ENCODE results near the gene METTL15. TPM values are rescaled to one million over a fixed set of nuclear protein-coding genes. Genes with fewer than 3 reads are reported as not detected.
"Not testable (repeated sequence)": the region's sequence is repeated elsewhere in the genome, so short reads cannot be mapped to it uniquely, and the experiment has no call there.

METTL15 gene
- total RNA-seq, 2 experiments from 2014 or later: 12.3 to 12.4 TPM

- no peaks in the 10 kb centered on the region for H3K9me3 Mint-ChIP-seq
- H3K27ac Mint-ChIP-seq: no peak overlapping the region
- no peak for DNase-seq
- ChIA-PET CTCF (no interaction called here), POLR2A (no interaction called here)
- H3K27me3 Mint-ChIP-seq: no peaks in the 10 kb centered on the region
- H3K4me3 Mint-ChIP-seq: no peak overlapping the region
- H3K36me3 Mint-ChIP-seq (ENCODE audit: low read depth): peaks cover 42% of the 10 kb centered on the region
- H3K4me1 Mint-ChIP-seq: peaks cover 25% of the 10 kb centered on the region
Observed at GRCh38 chr11:28099715-28100114, 8.5 kb upstream of the METTL15 start.

GRCh38 chr11:28100665-28101064 lies 7.5 kb upstream of the METTL15 start:
- peaks cover 37% of the 10 kb centered on the region for H3K36me3 Mint-ChIP-seq (ENCODE audit: low read depth)
- no peak overlapping the region for H3K4me3 Mint-ChIP-seq
- POLR2A ChIA-PET: no interaction called here
- no peak overlapping the region for H3K27ac Mint-ChIP-seq
- no peaks in the 10 kb centered on the region for H3K27me3 Mint-ChIP-seq
- DNase-seq: no peak
- CTCF ChIA-PET: no interaction called here
- no peaks in the 10 kb centered on the region for H3K9me3 Mint-ChIP-seq
- peaks cover 30% of the 10 kb centered on the region for H3K4me1 Mint-ChIP-seq

DNA sequence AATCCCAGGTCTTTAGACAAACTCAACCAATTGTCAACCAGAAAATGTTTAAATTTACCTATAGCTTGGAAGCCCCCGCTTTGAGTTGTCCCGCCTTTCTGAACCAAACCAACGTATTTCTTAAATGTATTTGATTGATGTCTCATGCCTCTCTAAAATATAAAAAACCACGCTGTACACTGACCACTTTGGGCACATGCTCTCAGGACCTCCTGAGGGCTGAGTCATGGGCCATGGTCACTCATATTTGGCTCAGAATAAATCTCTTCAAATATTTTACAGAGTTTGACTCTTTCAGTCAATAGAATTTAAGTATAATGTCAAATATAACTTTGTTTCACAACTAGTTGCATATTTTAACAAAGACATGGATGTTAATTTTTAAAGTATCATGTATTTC lies 5.9 kb upstream of the METTL15 start:
- H3K9me3 Mint-ChIP-seq, H3K27me3 Mint-ChIP-seq, H3K27ac Mint-ChIP-seq, H3K4me3 Mint-ChIP-seq, POLR2A ChIA-PET, DNase-seq, CTCF ChIA-PET: not testable (repeated sequence)
- H3K36me3 Mint-ChIP-seq (ENCODE audit: low read depth): peaks cover 29% of the 10 kb centered on the region
- H3K4me1 Mint-ChIP-seq: peaks cover 34% of the 10 kb centered on the region

GRCh38 chr11:28104425-28104824 lies 3.8 kb upstream of the METTL15 start:
- no peak for DNase-seq
- Mint-ChIP-seq H3K4me3 (no peak overlapping the region), H3K27ac (no peak overlapping the region), H3K9me3 (no peaks in the 10 kb centered on the region), H3K4me1 (peaks cover 44% of the 10 kb centered on the region), H3K27me3 (no peaks in the 10 kb centered on the region), H3K36me3 (ENCODE audit: low read depth) (peaks cover 26% of the 10 kb centered on the region)
- CTCF ChIA-PET: no interaction called here
- POLR2A ChIA-PET: no interaction called here

DNA sequence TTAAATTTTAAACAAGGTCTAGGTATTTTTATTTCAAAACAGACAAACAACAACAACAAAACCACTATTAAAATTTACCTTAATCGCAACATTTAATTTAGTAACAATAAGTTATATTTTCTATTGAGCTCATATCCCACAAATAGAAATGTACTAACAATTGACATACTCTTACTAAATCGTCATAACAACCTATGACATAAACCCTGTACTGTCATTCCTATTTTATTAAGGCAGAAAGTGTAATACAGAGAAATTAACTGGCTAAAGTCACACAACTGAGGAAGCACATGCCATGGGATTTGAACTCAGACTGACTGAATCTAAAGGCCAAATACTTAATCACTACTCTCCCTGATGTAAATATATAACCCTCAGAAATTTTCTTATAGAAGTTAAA lies 3.2 kb upstream of the METTL15 start:
- Mint-ChIP-seq H3K27me3 (no peaks in the 10 kb centered on the region), H3K4me1 (peaks cover 45% of the 10 kb centered on the region), H3K4me3 (no peak overlapping the region), H3K36me3 (ENCODE audit: low read depth) (peaks cover 26% of the 10 kb centered on the region), H3K9me3 (no peaks in the 10 kb centered on the region), H3K27ac (no peak overlapping the region)
- POLR2A ChIA-PET: no interaction called here
- DNase-seq: no peak
- CTCF ChIA-PET: no interaction called here

- Mint-ChIP-seq H3K4me3 (peak overlapping the region; percentile 98), H3K27me3 (no peaks in the 10 kb centered on the region), H3K9me3 (no peaks in the 10 kb centered on the region), H3K36me3 (ENCODE audit: low read depth) (peaks cover 27% of the 10 kb centered on the region), H3K27ac (peak overlapping the region; percentile 77), H3K4me1 (peaks cover 50% of the 10 kb centered on the region)
- no peak for DNase-seq
- CTCF ChIA-PET: interaction anchor here (0.7 kb wide), 1 partner anchor 303 kb away, joined by 3 read pairs; no protein-coding TSS in a partner anchor
- POLR2A ChIA-PET: interaction anchor here (0.6 kb wide), 1 partner anchor 133 kb away, joined by 3 read pairs; no protein-coding TSS in a partner anchor
Observed at GRCh38 chr11:28105869-28106268, 2.3 kb upstream of the METTL15 start.

DNA sequence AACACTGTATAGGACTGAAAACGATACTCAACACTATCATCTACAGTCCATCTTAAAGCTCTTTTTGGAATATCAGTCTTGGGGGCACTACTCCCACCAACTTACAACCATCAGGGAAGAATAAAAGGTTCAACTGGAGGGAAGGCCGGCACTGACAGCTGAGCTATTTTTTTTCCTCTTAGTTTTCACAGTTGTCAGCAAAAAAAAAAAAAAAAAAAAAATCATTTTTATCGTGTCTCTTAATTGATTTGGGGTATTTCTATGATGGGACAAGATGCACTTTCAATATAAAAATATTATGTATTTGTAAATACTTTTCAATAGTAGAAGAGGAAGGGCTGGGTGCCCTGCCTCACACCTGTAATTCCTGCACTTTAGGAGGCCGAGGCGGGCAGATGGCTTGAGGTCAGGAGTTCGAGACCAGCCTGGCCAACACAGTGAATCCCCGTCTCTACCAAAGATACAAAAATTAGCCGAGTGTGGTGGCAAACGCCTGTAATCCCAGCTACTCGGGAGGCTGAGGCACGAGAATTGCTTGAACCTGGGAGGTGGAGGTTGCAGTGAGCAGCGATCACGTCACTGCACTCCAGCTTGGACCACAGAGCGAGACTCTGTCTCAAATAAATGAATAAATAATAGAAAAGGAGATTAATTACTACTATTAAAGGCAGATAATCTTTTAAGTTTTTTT lies 1.7 kb upstream of the METTL15 start:
- Mint-ChIP-seq H3K27me3 (no peaks in the 10 kb centered on the region), H3K9me3 (no peaks in the 10 kb centered on the region), H3K4me1 (peaks cover 56% of the 10 kb centered on the region), H3K27ac (peak overlapping the region; percentile 77), H3K36me3 (ENCODE audit: low read depth) (peaks cover 27% of the 10 kb centered on the region), H3K4me3 (peak overlapping the region; percentile 98)
- CTCF ChIA-PET: interaction anchor here (0.7 kb wide), 1 partner anchor 304 kb away, joined by 3 read pairs; no protein-coding TSS in a partner anchor
- no peak for DNase-seq
- POLR2A ChIA-PET: interaction anchor here (0.6 to 2.6 kb wide), 6 partner anchors 9 to 133 kb away, joined by 3 to 14 read pairs (median 5); no protein-coding TSS in a partner anchor

GRCh38 chr11:28107191-28107749 lies 918 bp upstream of the METTL15 start:
- H3K4me1 Mint-ChIP-seq: peaks cover 62% of the 10 kb centered on the region
- H3K4me3 Mint-ChIP-seq: peak overlapping the region; percentile 98
- H3K27me3 Mint-ChIP-seq: no peaks in the 10 kb centered on the region
- peaks cover 29% of the 10 kb centered on the region for H3K36me3 Mint-ChIP-seq (ENCODE audit: low read depth)
- H3K27ac Mint-ChIP-seq: peak overlapping the region; percentile 98
- CTCF ChIA-PET: interaction anchor here (0.6 kb wide), 1 partner anchor 31 kb away, joined by 3 read pairs; no protein-coding TSS in a partner anchor
- POLR2A ChIA-PET: interaction anchor here (1.0 to 2.6 kb wide), 12 partner anchors 10 to 602 kb away, joined by 3 to 14 read pairs (median 4); no protein-coding TSS in a partner anchor
- no peaks in the 10 kb centered on the region for H3K9me3 Mint-ChIP-seq
- peak; percentile 23 for DNase-seq

DNA sequence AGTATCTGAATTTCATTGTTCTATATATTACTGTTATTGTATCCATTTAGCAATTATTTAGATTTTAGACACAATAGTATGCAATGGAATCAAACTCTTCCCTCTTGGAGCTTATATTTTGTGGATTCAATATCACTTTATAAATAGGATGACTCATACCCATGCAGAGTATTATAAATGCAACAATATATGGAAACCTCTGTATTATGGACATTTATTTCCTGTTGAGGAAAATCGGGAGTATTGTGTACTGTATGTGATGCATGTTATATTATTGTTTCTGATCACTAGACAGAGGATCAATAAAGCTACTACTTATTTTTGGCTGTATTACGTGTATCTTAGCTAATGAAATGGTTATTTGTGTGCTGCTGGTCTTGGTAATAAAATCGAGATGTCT lies 770 bp downstream of the METTL15 start:
- H3K27ac Mint-ChIP-seq: peak overlapping the region; percentile 80
- peaks cover 59% of the 10 kb centered on the region for H3K4me1 Mint-ChIP-seq
- POLR2A ChIA-PET: interaction anchor here (2.6 kb wide), 1 partner anchor 12 kb away, joined by 14 read pairs; no protein-coding TSS in a partner anchor
- peaks cover 30% of the 10 kb centered on the region for H3K36me3 Mint-ChIP-seq (ENCODE audit: low read depth)
- H3K4me3 Mint-ChIP-seq: peak overlapping the region; percentile 98
- H3K27me3 Mint-ChIP-seq: no peaks in the 10 kb centered on the region
- no peak for DNase-seq
- H3K9me3 Mint-ChIP-seq: no peaks in the 10 kb centered on the region
- CTCF ChIA-PET: no interaction called here

GRCh38 chr11:28110108-28110820 lies 2.1 kb downstream of the METTL15 start:
- peaks cover 51% of the 10 kb centered on the region for H3K4me1 Mint-ChIP-seq
- H3K27ac Mint-ChIP-seq: peak overlapping the region; percentile 80
- no peaks in the 10 kb centered on the region for H3K27me3 Mint-ChIP-seq
- peak; percentile 62 for DNase-seq
- H3K9me3 Mint-ChIP-seq: no peaks in the 10 kb centered on the region
- H3K4me3 Mint-ChIP-seq: peak overlapping the region; percentile 98
- ChIA-PET POLR2A (interaction anchor here (1.7 kb wide), 1 partner anchor 10 kb away, joined by 4 read pairs; no protein-coding TSS in a partner anchor), CTCF (no interaction called here)
- peaks cover 32% of the 10 kb centered on the region for H3K36me3 Mint-ChIP-seq (ENCODE audit: low read depth)

- CTCF ChIA-PET: no interaction called here
- H3K4me1 Mint-ChIP-seq: peaks cover 46% of the 10 kb centered on the region
- no peaks in the 10 kb centered on the region for H3K27me3 Mint-ChIP-seq
- peaks cover 30% of the 10 kb centered on the region for H3K36me3 Mint-ChIP-seq (ENCODE audit: low read depth)
- H3K27ac Mint-ChIP-seq: peak overlapping the region; percentile 80
- POLR2A ChIA-PET: interaction anchor here (1.2 to 1.7 kb wide), 2 partner anchors 9 to 31 kb away, joined by 3 to 4 read pairs; no protein-coding TSS in a partner anchor
- peak overlapping the region; percentile 98 for H3K4me3 Mint-ChIP-seq
- H3K9me3 Mint-ChIP-seq: no peaks in the 10 kb centered on the region
- no peak for DNase-seq
Observed at GRCh38 chr11:28110821-28111200, 2.6 kb downstream of the METTL15 start.

DNA sequence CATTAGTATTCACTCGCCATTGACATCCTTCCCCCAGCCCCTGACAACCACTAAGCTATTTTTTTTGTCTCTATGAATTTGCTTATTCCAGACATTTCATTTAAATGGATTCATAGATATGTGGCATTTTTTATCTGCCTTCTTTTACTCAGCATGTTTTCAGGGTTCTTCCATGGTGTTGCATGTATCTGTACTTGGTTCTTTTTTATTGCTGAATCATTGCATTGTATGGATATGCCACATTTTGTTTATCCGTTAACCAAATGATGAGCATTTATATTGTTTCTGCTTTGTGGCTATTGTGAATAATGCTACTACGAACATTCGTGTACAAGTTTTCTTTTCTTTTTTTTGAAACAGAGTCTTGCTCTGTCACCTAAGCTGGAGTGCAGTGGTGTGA lies 5.9 kb downstream of the METTL15 start:
- CTCF ChIA-PET: no interaction called here
- H3K36me3 Mint-ChIP-seq (ENCODE audit: low read depth): peaks cover 17% of the 10 kb centered on the region

GRCh38 chr11:28114731-28115130 lies 6.5 kb downstream of the METTL15 start:
- H3K27me3 Mint-ChIP-seq: no peaks in the 10 kb centered on the region
- DNase-seq: no peak
- H3K36me3 Mint-ChIP-seq (ENCODE audit: low read depth): peaks cover 17% of the 10 kb centered on the region
- H3K4me3 Mint-ChIP-seq: no peak overlapping the region
- ChIA-PET CTCF (no interaction called here), POLR2A (no interaction called here)
- peaks cover 24% of the 10 kb centered on the region for H3K4me1 Mint-ChIP-seq
- no peak overlapping the region for H3K27ac Mint-ChIP-seq
- no peaks in the 10 kb centered on the region for H3K9me3 Mint-ChIP-seq

More for the DNA sequence above, 5.9 kb downstream of the METTL15 start:
- Mint-ChIP-seq H3K4me3 (no peak overlapping the region), H3K4me1 (peaks cover 30% of the 10 kb centered on the region), H3K27ac (no peak overlapping the region), H3K9me3 (no peaks in the 10 kb centered on the region), H3K27me3 (no peaks in the 10 kb centered on the region)
- DNase-seq: no peak
- POLR2A ChIA-PET: no interaction called here

All from activated CD4-positive, alpha-beta memory T cell treated with anti-CD3 and anti-CD28 coated beads, Interleukin-2, amount 10 ng/mL, durations not matched to agents 7 days and 5 days (primary cell).